GM10248 (cell line): ENCODE measurements around the gene ATG2B.

Experiments used
- CTCF ChIA-PET: fragments of 300-600 bp; sonication (Branson Sonifier 250); formaldehyde crosslinking; extraction: SDS; loops from one replicate; lab custom pipeline; 2021; ENCODE audit warnings: antibody characterized with exemption; lab: Yijun Ruan, JAX
- POLR2A ChIA-PET: fragments of 350-650 bp; sonication (Branson Sonifier 250); formaldehyde crosslinking; extraction: SDS; loops from one replicate; lab custom pipeline; 2020; ENCODE audit warnings: antibody characterized with exemption; lab: Yijun Ruan, JAX
- DNase-seq: peaks from one replicate; pipeline ENCODE4 v3.0.0; 2012; ENCODE audit errors: extremely low spot score
- CTCF ChIP-seq: IDR thresholded peaks from 2 replicates; pipeline ENCODE4 v1.5.1; 2012; ENCODE audit warnings: mild to moderate bottlenecking, low read depth; ENCODE audit errors: extremely low read depth, missing control alignments, control extremely low read depth

ATG2B gene

DNA sequence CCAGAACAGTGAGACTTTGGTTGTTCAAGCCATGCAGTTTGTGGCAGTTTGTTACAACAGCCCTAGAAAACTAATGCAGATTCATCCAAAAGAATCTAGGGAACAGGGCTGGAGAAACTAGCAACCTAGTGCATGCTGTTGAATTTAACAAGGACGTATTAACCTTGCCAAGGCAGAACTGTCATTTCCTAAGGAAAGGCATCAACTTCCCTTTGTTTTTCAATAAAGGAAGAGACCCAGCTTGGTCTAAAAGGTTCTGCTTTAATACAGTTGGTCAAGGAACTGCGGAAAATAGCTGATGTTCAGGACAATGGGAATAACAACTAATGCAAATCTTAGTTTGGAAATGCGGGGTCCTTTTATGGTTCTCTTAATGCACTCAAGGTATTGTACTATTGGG lies 40.3 kb upstream of the ATG2B start:
- POLR2A ChIA-PET, result no interaction called here
- TF ChIP-seq CTCF, result no peak
- CTCF ChIA-PET, result interaction anchor here (1.8 kb wide), 1 partner anchor 14 kb away, joined by 3 read pairs; no protein-coding TSS in a partner anchor
- no peak for DNase-seq

DNA sequence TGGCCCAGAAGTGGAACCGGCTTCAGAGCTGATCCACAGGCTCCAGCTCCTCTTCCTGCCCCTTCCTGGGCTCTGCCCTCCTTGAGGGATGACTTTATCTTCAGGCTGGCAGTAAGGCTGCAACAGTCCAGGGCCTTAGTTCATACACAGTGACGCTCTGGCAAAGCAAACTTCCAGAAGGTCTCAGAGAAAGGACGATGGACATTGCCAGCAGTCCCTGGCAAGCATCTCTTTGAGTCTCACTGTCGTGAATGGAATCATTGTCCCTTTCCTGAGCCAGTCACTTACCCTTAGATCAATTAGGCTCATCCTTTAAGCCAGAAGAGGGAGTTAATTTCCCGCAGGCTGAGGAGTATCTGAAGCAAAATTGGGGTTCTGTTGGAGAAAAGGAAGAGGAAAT lies 37.4 kb upstream of the ATG2B start:
- DNase-seq, result no peak
- POLR2A ChIA-PET, result no interaction called here
- TF ChIP-seq CTCF, result no peak
- CTCF ChIA-PET, result no interaction called here

GRCh38 chr14:96399405-96399804 lies 36.3 kb upstream of the ATG2B start:
- no peak for DNase-seq
- ChIA-PET CTCF (interaction anchor here (0.6 to 1.4 kb wide), 2 partner anchors 13 to 16 kb away, joined by 3 to 4 read pairs; no protein-coding TSS in a partner anchor), POLR2A (no interaction called here)
- no peak for TF ChIP-seq CTCF

GRCh38 chr14:96398921-96399320 lies 35.8 kb upstream of the ATG2B start:
- POLR2A ChIA-PET, result no interaction called here
- DNase-seq, result no peak
- TF ChIP-seq CTCF, result no peak
- CTCF ChIA-PET, result interaction anchor here (1.4 kb wide), 1 partner anchor 17 kb away, joined by 3 read pairs; no protein-coding TSS in a partner anchor

GRCh38 chr14:96398432-96398831 lies 35.3 kb upstream of the ATG2B start:
- ChIA-PET POLR2A (no interaction called here), CTCF (interaction anchor here (1.4 kb wide), 1 partner anchor 17 kb away, joined by 3 read pairs; no protein-coding TSS in a partner anchor)
- TF ChIP-seq CTCF, result no peak
- DNase-seq, result no peak

DNA sequence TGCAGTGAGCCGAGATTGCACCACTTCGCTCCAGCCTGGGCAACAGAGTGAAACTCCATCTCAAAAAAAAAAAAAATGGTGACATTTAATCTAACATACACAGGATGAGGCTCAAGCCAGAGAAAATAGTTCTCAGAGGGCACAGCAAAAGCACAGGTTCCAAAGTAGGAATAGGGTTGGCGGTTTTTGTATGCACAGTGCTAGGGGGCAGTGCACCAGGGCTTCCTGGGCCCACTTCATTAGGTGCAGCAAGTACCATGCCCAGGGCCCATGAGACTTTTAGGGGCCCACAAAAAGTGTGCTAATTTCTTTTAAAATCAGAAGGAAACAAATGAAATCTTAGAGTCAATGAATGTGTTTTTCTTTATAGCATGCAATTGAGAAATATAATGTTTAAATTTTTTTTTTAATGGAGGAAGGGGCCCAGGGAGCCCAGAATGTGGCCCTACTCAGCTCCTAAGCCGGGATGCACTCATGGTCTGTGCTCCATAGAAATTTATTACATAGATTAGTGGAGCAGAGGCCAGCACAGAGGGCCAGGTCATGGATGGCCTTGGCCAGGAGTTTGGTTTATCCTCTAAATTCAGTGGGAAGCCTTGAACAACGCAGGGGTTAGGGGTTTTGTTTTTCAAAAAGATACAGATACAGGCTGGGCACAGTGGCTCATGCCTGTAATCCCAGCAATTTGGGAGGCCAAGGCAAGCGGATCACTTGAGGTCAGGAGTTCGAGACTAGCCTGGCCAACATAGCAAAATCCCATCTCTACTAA lies 31.1 kb upstream of the ATG2B start:
- CTCF ChIA-PET, result no interaction called here
- DNase-seq, result no peak
- TF ChIP-seq CTCF, result no peak
- POLR2A ChIA-PET, result no interaction called here
